ENCODE results near the gene KRTAP4-1.
"Not testable (repeated sequence)": the region's sequence is repeated elsewhere in the genome, so short reads cannot be mapped to it uniquely, and the experiment has no call there.

KRTAP4-1 gene

GRCh38 chr17:41168121-41168520, 16.6 kb downstream of the KRTAP4-1 start, which contains the start of gene KRTAP4-3:
Gene KRTAP4-3, minus strand, starts transcription at chr17:41168221. Its CDS starts 49 bp downstream, at chr17:41168172.
- DNase-seq: no peak

GRCh38 chr17:41167561-41167960, 17.1 kb downstream of the KRTAP4-1 start:
- no peak for DNase-seq

- no peak for DNase-seq
These were observed 20.9 kb downstream of the KRTAP4-1 start for GRCh38 chr17:41163828-41164227.

DNA sequence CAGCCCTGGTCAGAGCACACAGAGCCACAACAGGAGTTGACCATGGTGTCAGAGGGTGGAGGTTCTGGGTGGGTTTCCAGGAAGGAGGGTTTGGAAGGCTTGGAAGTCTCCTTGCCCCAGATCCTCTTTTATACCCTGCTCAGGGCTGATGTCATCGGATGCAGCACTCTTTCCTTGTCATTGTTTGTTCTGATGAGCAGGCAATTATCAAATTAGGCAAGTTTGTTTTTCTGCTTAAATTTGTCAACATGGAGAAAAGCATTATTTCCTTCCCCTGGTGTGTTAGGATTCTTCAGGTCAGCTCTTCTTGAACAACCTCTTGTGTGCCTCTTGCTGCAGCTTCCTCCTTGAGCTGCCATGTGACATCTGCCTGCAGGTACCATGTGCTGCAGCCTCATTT, 24.1 kb downstream of the KRTAP4-1 start, which contains the start of gene KRTAP4-4:
TSS of gene KRTAP4-4 (minus strand) at position 101 of the 400 bp plus-strand sequence. CDS start at position 44, 57 bp downstream.
- DNase-seq: no peak

- DNase-seq: not testable (repeated sequence)
These were observed 24.5 kb downstream of the KRTAP4-1 start for GRCh38 chr17:41160190-41160589.

- no peak for DNase-seq
These were observed 30.9 kb downstream of the KRTAP4-1 start for GRCh38 chr17:41153856-41154255.

- DNase-seq: no peak
These were observed 33.2 kb downstream of the KRTAP4-1 start for GRCh38 chr17:41151525-41151924.

DNA sequence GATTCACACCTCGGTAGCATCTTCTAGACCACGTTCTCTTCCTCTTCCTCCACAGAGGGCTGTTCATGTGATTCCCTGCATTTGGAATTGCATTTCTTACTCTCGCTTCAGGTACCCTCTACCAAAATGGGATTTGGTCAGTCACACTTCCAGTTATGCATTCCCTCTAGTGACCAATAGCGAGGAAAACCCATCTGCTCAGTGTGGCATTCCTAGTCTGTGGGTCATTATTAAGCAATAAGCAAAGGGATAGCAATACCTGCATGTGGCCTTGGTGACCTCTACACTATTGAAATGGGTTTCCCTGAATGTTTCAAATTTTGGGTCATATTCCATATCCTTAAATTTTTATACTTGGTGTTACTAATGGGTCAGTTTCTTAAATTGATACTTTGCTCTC, 34.7 kb downstream of the KRTAP4-1 start:
- no peak for DNase-seq

DNA sequence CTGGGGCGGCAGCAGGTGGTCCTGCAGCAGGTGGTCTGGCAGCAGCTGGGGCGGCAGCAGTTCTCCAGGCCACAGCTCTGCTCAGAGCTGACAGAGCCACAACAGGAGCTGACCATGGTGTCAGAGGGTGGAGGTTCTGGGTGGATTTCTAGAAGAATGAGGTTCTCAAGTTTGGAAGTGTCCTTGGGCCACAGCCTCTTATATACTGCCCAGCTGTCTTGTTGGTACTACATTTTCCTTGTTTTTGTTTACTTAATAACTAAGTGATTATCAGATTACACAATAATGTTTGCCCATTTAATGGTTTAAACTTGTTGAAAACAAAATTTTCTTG, 35.1 kb downstream of the KRTAP4-1 start, which contains the start of gene KRTAP4-5:
TSS of gene KRTAP4-5 (minus strand) at position 174 of the 334 bp plus-strand sequence. CDS start at position 116, 58 bp downstream.
- no peak for DNase-seq

- not testable (repeated sequence) for DNase-seq
These were observed 35.6 kb downstream of the KRTAP4-1 start for GRCh38 chr17:41148971-41149651.

DNA sequence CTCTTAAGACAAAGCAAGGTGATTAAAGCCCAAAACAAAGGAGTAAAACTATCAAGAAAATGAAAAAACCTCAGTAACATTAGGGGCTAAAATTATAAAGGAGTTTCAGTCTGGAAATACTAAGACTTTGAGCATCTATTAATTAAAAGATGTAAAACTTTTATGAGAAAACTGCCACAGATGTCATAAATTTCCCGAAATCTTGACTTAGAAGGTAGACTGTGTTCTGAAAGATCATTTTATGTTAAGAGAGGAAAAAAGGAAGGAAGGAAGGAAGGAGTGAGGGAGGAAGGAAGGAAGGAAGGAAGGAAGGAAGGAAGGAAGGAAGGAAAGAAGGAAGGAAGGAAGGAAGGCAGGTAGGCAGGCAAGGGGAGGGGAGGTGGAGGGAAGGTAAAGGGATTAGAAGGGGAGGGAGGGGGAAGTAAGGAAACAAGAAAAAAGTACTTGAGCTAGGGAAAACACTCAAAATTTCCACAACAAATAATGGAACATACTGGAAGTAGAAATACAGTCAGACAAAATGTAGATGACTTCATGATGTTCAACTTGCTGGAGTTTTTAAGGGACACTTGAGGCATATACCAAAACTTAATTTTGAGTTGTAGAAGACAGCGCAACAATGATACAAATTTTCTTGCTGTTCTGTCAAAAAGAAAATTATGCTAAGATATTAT, 37.0 kb downstream of the KRTAP4-1 start:
- DNase-seq: no peak

DNA sequence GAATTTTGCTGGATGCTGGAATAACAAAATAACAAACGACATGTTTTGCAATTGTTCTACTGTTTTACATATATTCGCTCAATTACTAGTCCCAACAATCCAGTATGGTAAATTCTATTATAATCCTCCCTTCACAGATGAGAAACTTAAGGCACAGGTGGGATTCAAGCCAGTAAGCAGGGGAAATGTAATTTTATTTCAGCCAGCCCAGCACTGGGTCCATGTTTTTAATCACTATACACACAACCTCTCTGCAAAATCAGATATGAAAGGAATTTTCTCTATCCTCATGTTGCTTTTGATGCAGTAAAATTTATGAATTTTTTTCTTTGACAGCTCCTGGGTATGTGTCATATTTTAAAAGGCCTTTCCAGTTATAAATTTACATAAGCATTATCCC, 39.5 kb downstream of the KRTAP4-1 start:
- no peak for DNase-seq

DNA sequence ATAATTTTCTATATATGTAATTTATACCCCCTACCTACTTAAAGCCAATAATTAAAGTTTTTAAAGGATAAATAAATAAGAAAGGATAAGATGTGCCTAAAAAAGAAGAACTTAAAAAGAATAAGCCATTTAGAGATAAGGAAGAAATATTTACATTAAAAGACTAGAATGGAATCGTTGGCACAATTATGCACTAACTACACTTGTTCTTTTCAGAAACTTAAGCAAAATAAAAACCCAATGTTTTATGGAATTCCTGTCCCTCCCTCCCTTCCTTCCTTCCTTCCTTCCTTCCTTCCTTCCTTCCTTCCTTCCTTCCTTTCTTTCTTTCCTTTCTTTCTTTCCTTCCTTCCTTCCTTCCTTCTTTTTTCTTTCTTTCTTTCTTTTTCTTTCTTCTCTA, 39.9 kb downstream of the KRTAP4-1 start:
- no peak for DNase-seq

- no peak for DNase-seq
These were observed 43.4 kb downstream of the KRTAP4-1 start for GRCh38 chr17:41141361-41141760.

GRCh38 chr17:41140360-41141131, 44.2 kb downstream of the KRTAP4-1 start, which contains the start of gene KRTAP4-6:
Gene KRTAP4-6, minus strand, starts transcription at chr17:41140544. Its CDS starts 57 bp downstream, at chr17:41140487.
- DNase-seq: no peak

- DNase-seq: not testable (repeated sequence)
These were observed 44.8 kb downstream of the KRTAP4-1 start for GRCh38 chr17:41139865-41140264.
